Neutrophil (primary cell): ENCODE data around the gene CD300LD.

Source experiments
- H3K27ac ChIP-seq: fragments of 200-600 bp; sonication (generic); 2 replicates; pipeline ENCODE4 v1.5.1; 2016; ENCODE audit warnings: mild to moderate bottlenecking, moderate library complexity
- H3K27me3 ChIP-seq: fragments of 200-600 bp; sonication (generic); 2 replicates; pipeline ENCODE4 v1.6.0; 2016; ENCODE audit warnings: mild to moderate bottlenecking
- H3K36me3 ChIP-seq: fragments of 200-600 bp; sonication (generic); 2 replicates; pipeline ENCODE4 v1.5.1; 2017
- H3K4me1 ChIP-seq, 2 experiments: fragments of 200-600 bp in 1 of 2; sonication (generic) in 1 of 2; 1 replicate in 1 of 2; 2 replicates in 1 of 2; pipeline versions ENCODE4 v1.5.1 to v1.6.1; 2013 to 2016; ENCODE audit warnings: low read depth in 1 of 2, low read length in 1 of 2, mild to moderate bottlenecking in 1 of 2, moderate library complexity in 1 of 2; ENCODE audit not compliant: control insufficient read depth in 1 of 2, insufficient read depth in 1 of 2
- H3K4me3 ChIP-seq, 2 experiments: fragments of 200-600 bp in 1 of 2; sonication (generic) in 1 of 2; 1 replicate in 1 of 2; 2 replicates in 1 of 2; pipeline ENCODE4 v1.5.1; 2013 to 2016; ENCODE audit warnings: low read depth in 1 of 2, low read length in 1 of 2, mild to moderate bottlenecking in 1 of 2, moderate library complexity in 1 of 2
- H3K9me3 ChIP-seq: fragments of 200-600 bp; sonication (generic); 2 replicates; pipeline ENCODE4 v1.5.1; 2016
- CTCF ChIP-seq: fragments of 200-600 bp; sonication (generic); IDR thresholded peaks from 2 replicates; pipeline ENCODE4 v1.5.1; 2016; ENCODE audit warnings: antibody characterized with exemption

Gene CD300LD

GRCh38 chr17:74569020-74570003, 22.8 kb downstream of the CD300LD start:
- H3K27ac ChIP-seq = peak overlapping the region; percentile 58
- TF ChIP-seq CTCF = no peak
- H3K36me3 ChIP-seq = no peaks in the 10 kb centered on the region
- H3K9me3 ChIP-seq = no peaks in the 10 kb centered on the region
- peaks cover 88% of the 10 kb centered on the region for H3K27me3 ChIP-seq
- H3K4me3 ChIP-seq = no peak overlapping the region
- H3K4me1 ChIP-seq = peaks cover 26 to 60% of the 10 kb centered on the region in 2 experiments

GRCh38 chr17:74568106-74568873, 23.8 kb downstream of the CD300LD start:
- Histone ChIP-seq H3K36me3 (no peaks in the 10 kb centered on the region), H3K4me3 (no peak overlapping the region), H3K4me1 (peaks cover 26 to 60% of the 10 kb centered on the region in 2 experiments), H3K27me3 (peaks cover 87% of the 10 kb centered on the region), H3K27ac (no peak overlapping the region), H3K9me3 (no peaks in the 10 kb centered on the region)
- TF ChIP-seq CTCF = no peak

GRCh38 chr17:74567397-74567796, 24.7 kb downstream of the CD300LD start, which contains the start of gene CD300H:
Gene CD300H, minus strand, starts transcription at chr17:74567509.
- Histone ChIP-seq H3K4me3 (peak within 1 kb of the TSS in 1 of 2 experiments; percentile 55), H3K27ac (peak within 1 kb of the TSS; percentile 72), H3K36me3 (no peaks in the 10 kb centered on the region), H3K4me1 (peaks cover 26 to 60% of the 10 kb centered on the region in 2 experiments), H3K27me3 (peaks cover 83% of the 10 kb centered on the region), H3K9me3 (no peaks in the 10 kb centered on the region)
- no peak for TF ChIP-seq CTCF

GRCh38 chr17:74566132-74566753, 25.8 kb downstream of the CD300LD start:
- Histone ChIP-seq H3K27me3 (peaks cover 78% of the 10 kb centered on the region), H3K4me1 (peaks cover 26 to 53% of the 10 kb centered on the region in 2 experiments), H3K4me3 (peak overlapping the region in 1 of 2 experiments; percentile 55), H3K27ac (no peak overlapping the region), H3K36me3 (no peaks in the 10 kb centered on the region), H3K9me3 (no peaks in the 10 kb centered on the region)
- TF ChIP-seq CTCF = peak; percentile 43

- Histone ChIP-seq H3K27ac (no peak overlapping the region), H3K27me3 (peaks cover 75% of the 10 kb centered on the region), H3K4me3 (no peak overlapping the region), H3K9me3 (no peaks in the 10 kb centered on the region), H3K4me1 (peaks cover 25 to 42% of the 10 kb centered on the region in 2 experiments), H3K36me3 (no peaks in the 10 kb centered on the region)
- no peak for TF ChIP-seq CTCF
Measured at GRCh38 chr17:74565126-74565525, 27.0 kb downstream of the CD300LD start.
